ENCODE measurements around the gene MLPH. TPM values are rescaled to one million over a fixed set of nuclear protein-coding genes. Genes with fewer than 3 reads are reported as not detected.

Gene MLPH
- total and polyA plus RNA-seq, 9 of the 15 experiments (the other 6 are each of a cell fraction or from before 2014, with no cell fraction given): 0.22 TPM; not detected in 8

GRCh38 chr2:237512774-237513466 is 25.9 kb downstream of the MLPH start (continued):
- TF ChIP-seq, protein P1, sequence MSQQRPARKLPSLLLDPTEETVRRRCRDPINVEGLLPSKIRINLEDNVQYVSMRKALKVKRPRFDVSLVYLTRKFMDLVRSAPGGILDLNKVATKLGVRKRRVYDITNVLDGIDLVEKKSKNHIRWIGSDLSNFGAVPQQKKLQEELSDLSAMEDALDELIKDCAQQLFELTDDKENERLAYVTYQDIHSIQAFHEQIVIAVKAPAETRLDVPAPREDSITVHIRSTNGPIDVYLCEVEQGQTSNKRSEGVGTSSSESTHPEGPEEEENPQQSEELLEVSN (IDR thresholded peaks at IDR 0.05; ENCODE audit: borderline replicate concordance in 1 of 2, extremely low read depth in 1 of 2, insufficient read depth in 1 of 2, insufficient read length in 1 of 2, low read depth in 1 of 2, low read length in 1 of 2, poor library complexity in 1 of 2, severe bottlenecking in 1 of 2): no peak
- no peak for TF ChIP-seq ZNF263 (CRISPR knock-in tag; IDR thresholded peaks at IDR 0.05; ENCODE audit: borderline replicate concordance)
- peak; percentile 84 to 92 for TF ChIP-seq RAD21 (CRISPR knock-in tag; conservative IDR thresholded peaks at IDR 0.05 in 1 of 2, IDR thresholded peaks at IDR 0.05 in 1 of 2)
- TF ChIP-seq CHD4 (IDR thresholded peaks at IDR 0.05; ENCODE audit: insufficient read depth, insufficient replicate concordance, low read depth, low read length, poor library complexity, severe bottlenecking): no peak
- no peak for TF ChIP-seq CEBPG (CRISPR knock-in tag; IDR thresholded peaks at IDR 0.05)
- no peak for TF ChIP-seq CEBPG (tag; conservative IDR thresholded peaks at IDR 0.05 in 1 of 2, IDR thresholded peaks at IDR 0.05 in 1 of 2)
- TF ChIP-seq BRCA1 (IDR thresholded peaks at IDR 0.05): no peak
- no peak for TF ChIP-seq BRCA1 (CRISPR knock-in tag; IDR thresholded peaks at IDR 0.05)
- TF ChIP-seq OTX1 (CRISPR knock-in tag; IDR thresholded peaks at IDR 0.05): no peak
- no peak for TF ChIP-seq FOXO4 (CRISPR knock-in tag; IDR thresholded peaks at IDR 0.05)
- no peak for TF ChIP-seq CBX8 (IDR thresholded peaks at IDR 0.05; ENCODE audit: borderline replicate concordance, extremely low read depth, low read depth, low read length, poor library complexity, severe bottlenecking)
- TF ChIP-seq, protein P2, sequence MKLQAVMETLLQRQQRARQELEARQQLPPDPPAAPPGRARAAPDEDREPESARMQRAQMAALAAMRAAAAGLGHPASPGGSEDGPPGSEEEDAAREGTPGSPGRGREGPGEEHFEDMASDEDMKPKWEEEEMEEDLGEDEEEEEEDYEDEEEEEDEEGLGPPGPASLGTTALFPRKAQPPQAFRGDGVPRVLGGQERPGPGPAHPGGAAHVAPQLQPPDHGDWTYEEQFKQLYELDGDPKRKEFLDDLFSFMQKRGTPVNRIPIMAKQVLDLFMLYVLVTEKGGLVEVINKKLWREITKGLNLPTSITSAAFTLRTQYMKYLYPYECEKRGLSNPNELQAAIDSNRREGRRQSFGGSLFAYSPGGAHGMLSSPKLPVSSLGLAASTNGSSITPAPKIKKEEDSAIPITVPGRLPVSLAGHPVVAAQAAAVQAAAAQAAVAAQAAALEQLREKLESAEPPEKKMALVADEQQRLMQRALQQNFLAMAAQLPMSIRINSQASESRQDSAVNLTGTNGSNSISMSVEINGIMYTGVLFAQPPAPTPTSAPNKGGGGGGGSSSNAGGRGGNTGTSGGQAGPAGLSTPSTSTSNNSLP (IDR thresholded peaks at IDR 0.05; ENCODE audit: borderline replicate concordance, low read depth, low read length): no peak
- TF ChIP-seq MECOM (CRISPR knock-in tag; IDR thresholded peaks at IDR 0.05): no peak

Data from K562 (cell line).